ENCODE results near the gene KHDC4.

KHDC4 gene

GRCh38 chr1:155976062-155976912, 42.1 kb upstream of the KHDC4 start:
- no peaks in the 10 kb centered on the region for H3K36me3 ChIP-seq (ENCODE audit: insufficient read depth, low read length)
- H3K27me3 ChIP-seq (ENCODE audit: control insufficient read depth in 1 of 2, insufficient read depth in 2 of 2, low read length in 2 of 2): no peaks in the 10 kb centered on the region
- H3K4me3 ChIP-seq (ENCODE audit: low read depth in 1 of 2, low read length in 2 of 2): peak overlapping the region; percentile 25 to 84
- H3K4me1 ChIP-seq (ENCODE audit: insufficient read depth, low read length): peaks cover 74% of the 10 kb centered on the region
- peak overlapping the region; percentile 93 for H3K9ac ChIP-seq (ENCODE audit: low read length)
- H3K9me3 ChIP-seq (ENCODE audit: low read length): no peaks in the 10 kb centered on the region
- H3K27ac ChIP-seq (ENCODE audit: low read depth, low read length): peak overlapping the region; percentile 96

GRCh38 chr1:155975375-155976061, 41.3 kb upstream of the KHDC4 start:
- H3K4me3 ChIP-seq (ENCODE audit: low read depth in 1 of 2, low read length in 2 of 2): peak overlapping the region; percentile 25 to 84
- H3K9me3 ChIP-seq (ENCODE audit: low read length): no peaks in the 10 kb centered on the region
- H3K27me3 ChIP-seq (ENCODE audit: control insufficient read depth in 1 of 2, insufficient read depth in 2 of 2, low read length in 2 of 2): no peaks in the 10 kb centered on the region
- peak overlapping the region; percentile 96 for H3K27ac ChIP-seq (ENCODE audit: low read depth, low read length)
- no peaks in the 10 kb centered on the region for H3K36me3 ChIP-seq (ENCODE audit: insufficient read depth, low read length)
- peak overlapping the region; percentile 93 for H3K9ac ChIP-seq (ENCODE audit: low read length)
- H3K4me1 ChIP-seq (ENCODE audit: insufficient read depth, low read length): peaks cover 73% of the 10 kb centered on the region

GRCh38 chr1:155974208-155975115, 40.2 kb upstream of the KHDC4 start:
- Histone ChIP-seq H3K27ac (ENCODE audit: low read depth, low read length) (peak overlapping the region; percentile 96), H3K4me1 (ENCODE audit: insufficient read depth, low read length) (peaks cover 73% of the 10 kb centered on the region), H3K9me3 (ENCODE audit: low read length) (no peaks in the 10 kb centered on the region), H3K4me3 (ENCODE audit: low read depth in 1 of 2, low read length in 2 of 2) (peak overlapping the region; percentile 12 to 84), H3K9ac (ENCODE audit: low read length) (peak overlapping the region; percentile 25), H3K36me3 (ENCODE audit: insufficient read depth, low read length) (peaks cover 5% of the 10 kb centered on the region), H3K27me3 (ENCODE audit: control insufficient read depth in 1 of 2, insufficient read depth in 2 of 2, low read length in 2 of 2) (no peaks in the 10 kb centered on the region)

DNA sequence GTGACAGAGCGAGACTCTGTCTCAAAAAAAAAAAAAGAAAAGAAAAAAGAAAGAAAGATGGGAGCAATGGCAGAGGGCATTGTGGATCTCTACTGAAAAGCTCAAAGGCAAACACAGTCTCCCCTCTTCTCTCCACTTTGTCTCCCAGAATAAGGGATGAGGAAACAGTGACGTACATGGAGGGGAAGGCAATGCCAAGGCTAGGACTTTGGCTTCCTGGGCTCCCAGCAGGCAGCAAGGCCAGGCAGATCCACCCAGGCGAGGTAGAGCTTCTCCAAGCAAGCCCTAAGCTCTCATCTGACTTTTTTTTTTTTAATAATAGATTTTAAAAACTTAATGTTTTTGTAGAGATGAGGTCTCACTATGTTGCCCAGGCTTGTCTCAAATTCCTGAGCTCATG, 39.5 kb upstream of the KHDC4 start:
- Histone ChIP-seq H3K4me1 (ENCODE audit: insufficient read depth, low read length) (peaks cover 73% of the 10 kb centered on the region), H3K9me3 (ENCODE audit: low read length) (no peaks in the 10 kb centered on the region), H3K4me3 (ENCODE audit: low read depth in 1 of 2, low read length in 2 of 2) (no peak overlapping the region), H3K27ac (ENCODE audit: low read depth, low read length) (no peak overlapping the region), H3K9ac (ENCODE audit: low read length) (no peak overlapping the region), H3K36me3 (ENCODE audit: insufficient read depth, low read length) (peaks cover 11% of the 10 kb centered on the region), H3K27me3 (ENCODE audit: control insufficient read depth in 1 of 2, insufficient read depth in 2 of 2, low read length in 2 of 2) (no peaks in the 10 kb centered on the region)

GRCh38 chr1:155971910-155972809, 37.9 kb upstream of the KHDC4 start:
- H3K9me3 ChIP-seq (ENCODE audit: low read length): no peaks in the 10 kb centered on the region
- no peaks in the 10 kb centered on the region for H3K27me3 ChIP-seq (ENCODE audit: control insufficient read depth in 1 of 2, insufficient read depth in 2 of 2, low read length in 2 of 2)
- H3K4me3 ChIP-seq (ENCODE audit: low read depth in 1 of 2, low read length in 2 of 2): no peak overlapping the region
- peaks cover 85% of the 10 kb centered on the region for H3K4me1 ChIP-seq (ENCODE audit: insufficient read depth, low read length)
- H3K9ac ChIP-seq (ENCODE audit: low read length): no peak overlapping the region
- peaks cover 22% of the 10 kb centered on the region for H3K36me3 ChIP-seq (ENCODE audit: insufficient read depth, low read length)
- H3K27ac ChIP-seq (ENCODE audit: low read depth, low read length): no peak overlapping the region

- Histone ChIP-seq H3K27me3 (ENCODE audit: control insufficient read depth in 1 of 2, insufficient read depth in 2 of 2, low read length in 2 of 2) (no peaks in the 10 kb centered on the region), H3K4me3 (ENCODE audit: low read depth in 1 of 2, low read length in 2 of 2) (no peak overlapping the region), H3K4me1 (ENCODE audit: insufficient read depth, low read length) (peaks cover 74% of the 10 kb centered on the region), H3K36me3 (ENCODE audit: insufficient read depth, low read length) (peaks cover 37% of the 10 kb centered on the region), H3K27ac (ENCODE audit: low read depth, low read length) (no peak overlapping the region), H3K9me3 (ENCODE audit: low read length) (no peaks in the 10 kb centered on the region), H3K9ac (ENCODE audit: low read length) (no peak overlapping the region)
These were observed 36.4 kb upstream of the KHDC4 start for GRCh38 chr1:155970531-155971167.

DNA sequence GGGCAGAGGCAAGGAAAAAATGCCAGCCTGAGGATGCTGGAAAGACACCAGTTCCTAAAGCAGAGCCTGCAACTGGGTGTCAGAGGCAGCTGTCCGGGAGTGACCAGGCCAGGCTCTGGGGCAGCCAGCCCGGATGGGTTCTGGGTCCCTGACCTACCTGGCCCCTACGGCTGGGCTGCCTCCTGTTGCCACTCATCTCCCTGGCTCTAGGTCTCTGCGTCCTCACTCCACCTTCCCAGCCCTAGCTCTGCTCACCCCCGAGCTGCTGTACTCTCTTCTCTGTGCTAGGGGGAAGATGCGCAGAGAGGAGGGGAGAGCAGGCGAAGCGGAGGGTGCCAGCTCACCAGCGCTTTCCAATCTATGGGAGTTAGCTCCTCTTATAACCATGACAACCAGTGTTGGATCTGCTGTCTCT, 35.2 kb upstream of the KHDC4 start:
- H3K27me3 ChIP-seq (ENCODE audit: control insufficient read depth in 1 of 2, insufficient read depth in 2 of 2, low read length in 2 of 2): no peaks in the 10 kb centered on the region
- H3K27ac ChIP-seq (ENCODE audit: low read depth, low read length): no peak overlapping the region
- no peaks in the 10 kb centered on the region for H3K9me3 ChIP-seq (ENCODE audit: low read length)
- H3K4me3 ChIP-seq (ENCODE audit: low read depth in 1 of 2, low read length in 2 of 2): no peak overlapping the region
- H3K9ac ChIP-seq (ENCODE audit: low read length): no peak overlapping the region
- H3K4me1 ChIP-seq (ENCODE audit: insufficient read depth, low read length): peaks cover 61% of the 10 kb centered on the region
- H3K36me3 ChIP-seq (ENCODE audit: insufficient read depth, low read length): peaks cover 48% of the 10 kb centered on the region

- Histone ChIP-seq H3K4me3 (ENCODE audit: low read depth in 1 of 2, low read length in 2 of 2) (no peak overlapping the region), H3K36me3 (ENCODE audit: insufficient read depth, low read length) (peaks cover 51% of the 10 kb centered on the region), H3K9me3 (ENCODE audit: low read length) (no peaks in the 10 kb centered on the region), H3K27me3 (ENCODE audit: control insufficient read depth in 1 of 2, insufficient read depth in 2 of 2, low read length in 2 of 2) (no peaks in the 10 kb centered on the region), H3K9ac (ENCODE audit: low read length) (no peak overlapping the region), H3K4me1 (ENCODE audit: insufficient read depth, low read length) (peaks cover 56% of the 10 kb centered on the region), H3K27ac (ENCODE audit: low read depth, low read length) (peak overlapping the region; percentile 13)
These were observed 34.5 kb upstream of the KHDC4 start for GRCh38 chr1:155968670-155969069.

- Histone ChIP-seq H3K27me3 (ENCODE audit: control insufficient read depth in 1 of 2, insufficient read depth in 2 of 2, low read length in 2 of 2) (no peaks in the 10 kb centered on the region), H3K9me3 (ENCODE audit: low read length) (no peaks in the 10 kb centered on the region), H3K4me3 (ENCODE audit: low read depth in 1 of 2, low read length in 2 of 2) (peak overlapping the region in 1 of 2 donors; percentile 24), H3K4me1 (ENCODE audit: insufficient read depth, low read length) (peaks cover 51% of the 10 kb centered on the region), H3K27ac (ENCODE audit: low read depth, low read length) (peak overlapping the region; percentile 13), H3K36me3 (ENCODE audit: insufficient read depth, low read length) (peaks cover 53% of the 10 kb centered on the region), H3K9ac (ENCODE audit: low read length) (no peak overlapping the region)
These were observed 33.8 kb upstream of the KHDC4 start for GRCh38 chr1:155968051-155968400.

GRCh38 chr1:155967341-155968050, 33.3 kb upstream of the KHDC4 start:
- Histone ChIP-seq H3K4me1 (ENCODE audit: insufficient read depth, low read length) (peaks cover 51% of the 10 kb centered on the region), H3K27ac (ENCODE audit: low read depth, low read length) (peak overlapping the region; percentile 20), H3K27me3 (ENCODE audit: control insufficient read depth in 1 of 2, insufficient read depth in 2 of 2, low read length in 2 of 2) (no peaks in the 10 kb centered on the region), H3K9ac (ENCODE audit: low read length) (no peak overlapping the region), H3K36me3 (ENCODE audit: insufficient read depth, low read length) (peaks cover 58% of the 10 kb centered on the region), H3K4me3 (ENCODE audit: low read depth in 1 of 2, low read length in 2 of 2) (peak overlapping the region in 1 of 2 donors; percentile 24), H3K9me3 (ENCODE audit: low read length) (no peaks in the 10 kb centered on the region)
